ENCODE results near the gene MACROD1.

- TF ChIP-seq CHD2 (IDR thresholded peaks at IDR 0.05; ENCODE audit: low read depth, low read length), result no peak
- no peak for TF ChIP-seq MEF2D (tag; conservative IDR thresholded peaks at IDR 0.05; ENCODE audit: low read depth)
- TF ChIP-seq POLR2A (conservative IDR thresholded peaks at IDR 0.05), result no peak
- TF ChIP-seq E2F4 (CRISPR knock-in tag; IDR thresholded peaks at IDR 0.05; ENCODE audit: low read depth), result no peak
- TF ChIP-seq PHF20 (IDR thresholded peaks at IDR 0.05; ENCODE audit: partially characterized antibody), result no peak
- no peak for TF ChIP-seq ZKSCAN1 (IDR thresholded peaks at IDR 0.05; ENCODE audit: low read depth, low read length)
- no peak for TF ChIP-seq REST (IDR thresholded peaks at IDR 0.05; ENCODE audit: borderline replicate concordance)
- no peak for TF ChIP-seq REST (CRISPR knock-in tag; IDR thresholded peaks at IDR 0.05; ENCODE audit: low read depth)
Measured at GRCh38 chr11:64052938-64053622, 112.8 kb downstream of the MACROD1 start.
